Liver (tissue), 3 donors: ENCODE data around the gene UBR1.

Experiments
- CTCF ChIP-seq: fragments of 150-350 bp; IDR thresholded peaks from 2 replicates; pipeline ENCODE4 v1.5.1; 2017; ENCODE audit warnings: improper control_type of control experiment, low read depth, low read length; ENCODE audit not compliant: missing input control
- EGR1 ChIP-seq, 2 donors: IDR thresholded peaks; 2 replicates each; pipeline ENCODE4 v1.6.1; 2016 to 2018; ENCODE audit warnings: antibody characterized with exemption in 2 of 2, low read depth in 2 of 2
- FOXA1 ChIP-seq: IDR thresholded peaks from 2 replicates; pipeline ENCODE4 v1.6.1; 2016; ENCODE audit warnings: antibody characterized with exemption
- HNF4A ChIP-seq, 2 donors: conservative IDR thresholded peaks; 2 replicates each; pipeline ENCODE4 v1.6.1; 2016; ENCODE audit warnings: antibody characterized with exemption in 2 of 2, mild to moderate bottlenecking in 2 of 2
- JUND ChIP-seq, 2 donors: IDR thresholded peaks; 2 replicates each; pipeline ENCODE4 v1.6.1; 2016; ENCODE audit warnings: antibody characterized with exemption in 2 of 2
- MAX ChIP-seq: IDR thresholded peaks from 2 replicates; pipeline ENCODE4 v1.6.1; 2016; ENCODE audit warnings: antibody characterized with exemption
- REST ChIP-seq: IDR thresholded peaks from 2 replicates; pipeline ENCODE4 v1.6.1; 2016; ENCODE audit warnings: antibody characterized with exemption, mild to moderate bottlenecking
- donor health status: healthy.
- donor health status: healthy.

- TF ChIP-seq MAX (no peak), CTCF (no peak), REST (no peak), EGR1 (IDR thresholded peaks at IDR 0.05; ENCODE audit: low read depth in 2 of 2) (no peak), HNF4A (conservative IDR thresholded peaks at IDR 0.05) (no peak), JUND (IDR thresholded peaks at IDR 0.05) (no peak), FOXA1 (no peak)
Measured at GRCh38 chr15:43052860-43053259, 53.0 kb downstream of the UBR1 start.
